NCI-H1092 treated with DMSO at 0.1 percent for 48 hours (cell line): ENCODE results near the gene CDO1.
"Not testable (repeated sequence)": the region's sequence is repeated elsewhere in the genome, so short reads cannot be mapped to it uniquely, and the experiment has no call there.

Experiments used
- DNase-seq: peaks from one replicate; lab custom pipeline; 2025; lab: John Stamatoyannopoulos, UW

CDO1 gene

GRCh38 chr5:115829913-115830312 is 13.5 kb upstream of the CDO1 start:
- DNase-seq, result no peak

GRCh38 chr5:115825948-115826347 is 9.5 kb upstream of the CDO1 start:
- DNase-seq, result no peak

- DNase-seq, result not testable (repeated sequence)
These were observed 8.5 kb upstream of the CDO1 start for GRCh38 chr5:115824983-115825382.

- no peak for DNase-seq
These were observed 4.4 kb upstream of the CDO1 start for GRCh38 chr5:115820846-115821245.

GRCh38 chr5:115818821-115819220 is 2.4 kb upstream of the CDO1 start:
- DNase-seq, result no peak

- no peak for DNase-seq
These were observed 927 bp upstream of the CDO1 start for GRCh38 chr5:115817386-115817785.

- DNase-seq, result peak; percentile 24
These were observed 700 bp downstream of the CDO1 start for GRCh38 chr5:115815693-115816225.

- no peak for DNase-seq
These were observed 1.3 kb downstream of the CDO1 start for GRCh38 chr5:115815006-115815692.

- no peak for DNase-seq
These were observed 2.7 kb downstream of the CDO1 start for GRCh38 chr5:115813719-115814118.

GRCh38 chr5:115812372-115812771 is 4.1 kb downstream of the CDO1 start:
- no peak for DNase-seq

GRCh38 chr5:115811406-115811805 is 5.1 kb downstream of the CDO1 start:
- no peak for DNase-seq

GRCh38 chr5:115810761-115811160 is 5.7 kb downstream of the CDO1 start:
- no peak for DNase-seq

GRCh38 chr5:115809946-115810345 is 6.5 kb downstream of the CDO1 start:
- no peak for DNase-seq

GRCh38 chr5:115808066-115808465 is 8.4 kb downstream of the CDO1 start:
- not testable (repeated sequence) for DNase-seq

- no peak for DNase-seq
These were observed 8.8 kb downstream of the CDO1 start for GRCh38 chr5:115807654-115808052.

GRCh38 chr5:115806986-115807653 is 9.3 kb downstream of the CDO1 start:
- no peak for DNase-seq

- DNase-seq, result no peak
These were observed 14.5 kb downstream of the CDO1 start for GRCh38 chr5:115801984-115802383.

GRCh38 chr5:115801152-115801551 is 15.3 kb downstream of the CDO1 start:
- no peak for DNase-seq

GRCh38 chr5:115800108-115800507 is 16.4 kb downstream of the CDO1 start:
- DNase-seq, result no peak

GRCh38 chr5:115798252-115798651 is 18.2 kb downstream of the CDO1 start:
- no peak for DNase-seq

- no peak for DNase-seq
These were observed 19.8 kb downstream of the CDO1 start for GRCh38 chr5:115796656-115797055.

GRCh38 chr5:115795700-115796099 is 20.8 kb downstream of the CDO1 start:
- no peak for DNase-seq

GRCh38 chr5:115788440-115788839 is 28.0 kb downstream of the CDO1 start:
- DNase-seq, result no peak

- no peak for DNase-seq
These were observed 29.0 kb downstream of the CDO1 start for GRCh38 chr5:115787426-115787825.
